Islet of Langerhans (tissue), 1 donor: ENCODE results near the gene LRMDA.
A peak's percentile ranks its signal among the peaks of the same experiment; 100 is the strongest.

Experiments
- FAIRE-seq: peaks from one replicate; lab custom pipeline; 2011; peaks lifted over from hg19 to GRCh38; lab: Jason Lieb, UNC

LRMDA gene

DNA sequence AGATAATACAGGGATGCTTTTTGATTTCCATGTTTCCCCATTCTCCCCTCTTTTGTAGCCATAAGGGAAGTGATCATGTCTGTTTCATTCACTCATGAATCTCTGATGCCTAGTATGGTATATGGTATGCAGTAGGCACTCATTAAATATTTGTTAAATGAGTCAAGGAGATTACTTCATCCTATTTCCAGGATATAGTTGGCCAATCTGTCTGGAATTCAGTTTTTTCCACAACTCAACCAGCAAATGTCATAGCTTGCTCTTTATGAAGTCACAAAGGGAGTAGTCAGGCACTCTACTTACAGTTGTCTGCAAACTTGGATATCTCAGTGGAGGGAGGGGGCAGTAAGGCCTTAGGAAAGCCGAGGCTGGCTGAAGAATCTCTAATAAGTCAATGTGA is 853.6 kb downstream of the LRMDA start:
- no peak for FAIRE-seq

DNA sequence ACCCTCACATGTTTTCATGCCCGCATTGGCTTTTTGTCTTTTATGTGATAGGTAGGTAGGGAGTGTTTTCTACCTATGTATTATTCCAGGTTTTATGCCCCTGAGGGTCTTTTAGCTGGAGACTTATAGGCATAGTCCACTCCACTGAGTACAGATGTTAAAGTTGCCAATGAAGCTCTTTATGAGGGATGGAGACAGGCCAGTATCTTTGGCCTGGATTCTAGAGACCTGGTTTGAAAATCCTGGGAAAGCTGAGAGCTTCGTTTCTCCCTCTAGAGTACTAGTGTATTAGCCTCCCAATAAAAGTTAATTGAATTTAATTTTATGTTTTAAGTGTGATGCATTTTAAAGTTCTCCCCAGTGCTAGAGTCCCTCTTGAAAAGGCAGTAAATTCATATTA is 854.1 kb downstream of the LRMDA start:
- FAIRE-seq: no peak

DNA sequence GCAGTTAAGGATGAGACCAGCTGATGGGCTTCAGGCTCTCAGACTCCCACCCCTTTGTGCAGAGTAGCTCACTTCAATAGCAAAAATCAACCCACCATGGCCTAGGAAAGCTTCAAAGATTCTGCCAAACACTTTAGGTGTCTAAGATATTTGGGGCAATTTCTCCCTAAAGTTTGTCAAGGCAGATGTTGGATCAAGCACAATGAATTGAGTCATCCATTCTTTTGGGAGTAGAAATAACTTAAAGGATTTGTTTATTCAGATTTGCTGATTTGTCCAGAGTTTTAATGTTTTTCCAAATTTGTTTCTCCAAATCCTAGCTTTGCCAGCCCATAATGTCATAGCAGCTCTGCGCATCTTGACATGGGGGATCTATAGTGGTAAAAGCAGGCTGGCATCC is 855.1 kb downstream of the LRMDA start:
- no peak for FAIRE-seq

- FAIRE-seq: peak; percentile 73
Observed at GRCh38 chr10:76287856-76288255, 856.4 kb downstream of the LRMDA start.

- no peak for FAIRE-seq
Observed at GRCh38 chr10:76291175-76291574, 859.8 kb downstream of the LRMDA start.

DNA sequence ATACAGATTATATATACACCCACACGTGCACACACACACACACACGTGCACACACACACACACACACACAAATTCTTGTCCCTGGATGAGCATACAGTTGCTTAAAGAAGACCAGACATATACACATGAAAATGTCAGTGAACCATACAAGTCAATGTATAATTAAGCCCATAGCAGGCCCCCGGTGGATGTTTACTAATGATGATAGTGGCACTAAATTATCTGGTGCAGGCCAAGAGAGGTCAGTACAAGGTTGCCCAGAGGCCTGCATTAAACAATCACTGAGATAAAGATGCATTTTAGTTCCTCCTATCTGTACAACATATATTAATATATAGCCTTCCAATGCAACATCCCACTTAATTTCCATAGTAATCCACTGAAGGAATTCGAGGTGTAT is 860.5 kb downstream of the LRMDA start:
- FAIRE-seq: no peak

- FAIRE-seq: no peak
Observed at GRCh38 chr10:76296957-76297356, 865.5 kb downstream of the LRMDA start.

GRCh38 chr10:76297358-76297757 is 865.9 kb downstream of the LRMDA start:
- no peak for FAIRE-seq

- peak; percentile 93 for FAIRE-seq
Observed at GRCh38 chr10:76297780-76298281, 866.4 kb downstream of the LRMDA start.

DNA sequence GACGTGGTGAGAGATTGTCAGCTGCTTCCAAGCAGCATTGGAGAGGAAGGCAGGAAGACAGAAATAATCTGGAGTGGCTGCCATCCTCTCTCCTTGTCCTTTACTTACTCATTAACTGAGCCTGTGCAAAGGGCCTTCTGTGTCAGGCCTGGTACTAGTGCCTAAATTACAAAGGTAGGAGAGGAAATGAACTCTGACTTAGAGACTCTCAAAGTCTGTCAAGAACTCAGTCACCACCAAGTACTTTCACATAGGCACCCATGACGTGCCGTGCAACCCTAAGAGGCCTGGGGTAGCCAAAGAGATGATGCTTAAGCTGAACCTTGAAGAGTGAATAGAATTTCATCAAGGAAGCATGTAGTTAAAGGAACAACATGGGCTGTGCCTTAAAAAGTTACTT is 866.9 kb downstream of the LRMDA start:
- peak; percentile 75 for FAIRE-seq

- no peak for FAIRE-seq
Observed at GRCh38 chr10:76299501-76299900, 868.1 kb downstream of the LRMDA start.

DNA sequence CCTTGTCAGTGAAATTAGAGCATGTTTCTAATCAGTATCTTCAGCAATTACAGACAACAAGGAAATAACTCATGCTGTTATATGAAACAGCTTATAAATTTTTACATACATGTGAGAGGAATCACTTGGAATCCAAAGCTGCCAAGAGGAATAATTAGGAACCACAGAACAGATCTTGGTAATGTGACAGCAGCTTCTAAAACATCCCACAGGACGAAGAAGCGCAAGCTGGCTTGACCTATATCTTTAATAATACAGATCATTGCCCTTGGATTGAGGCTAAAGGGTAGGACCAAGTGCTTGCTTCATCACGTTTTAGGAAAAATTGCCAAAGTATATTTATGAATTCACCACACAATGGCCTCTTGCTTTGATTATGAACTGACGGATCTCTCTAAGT is 869.8 kb downstream of the LRMDA start:
- no peak for FAIRE-seq

DNA sequence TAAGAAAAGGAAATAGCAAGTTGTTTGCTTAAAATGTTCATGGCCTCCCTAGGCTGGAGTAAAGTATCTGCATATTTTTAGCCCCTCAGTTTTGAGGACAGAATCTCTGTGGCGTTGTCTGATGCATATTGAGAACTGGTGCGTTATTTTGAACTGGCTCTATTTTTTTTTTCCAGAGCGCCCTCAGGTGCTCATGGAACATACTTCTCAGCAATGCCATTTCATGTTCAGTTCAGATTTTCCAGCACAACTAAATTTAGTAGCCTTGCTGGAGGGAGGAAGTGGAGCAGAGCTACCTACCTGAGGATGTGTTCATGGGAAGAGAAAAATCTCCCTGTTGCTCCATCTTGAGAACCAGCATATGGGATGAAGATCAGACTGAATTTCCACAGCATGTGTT is 870.5 kb downstream of the LRMDA start:
- no peak for FAIRE-seq

- no peak for FAIRE-seq
Observed at GRCh38 chr10:76302481-76302880, 871.1 kb downstream of the LRMDA start.

GRCh38 chr10:76302961-76303630 is 871.7 kb downstream of the LRMDA start:
- FAIRE-seq: peak; percentile 68

DNA sequence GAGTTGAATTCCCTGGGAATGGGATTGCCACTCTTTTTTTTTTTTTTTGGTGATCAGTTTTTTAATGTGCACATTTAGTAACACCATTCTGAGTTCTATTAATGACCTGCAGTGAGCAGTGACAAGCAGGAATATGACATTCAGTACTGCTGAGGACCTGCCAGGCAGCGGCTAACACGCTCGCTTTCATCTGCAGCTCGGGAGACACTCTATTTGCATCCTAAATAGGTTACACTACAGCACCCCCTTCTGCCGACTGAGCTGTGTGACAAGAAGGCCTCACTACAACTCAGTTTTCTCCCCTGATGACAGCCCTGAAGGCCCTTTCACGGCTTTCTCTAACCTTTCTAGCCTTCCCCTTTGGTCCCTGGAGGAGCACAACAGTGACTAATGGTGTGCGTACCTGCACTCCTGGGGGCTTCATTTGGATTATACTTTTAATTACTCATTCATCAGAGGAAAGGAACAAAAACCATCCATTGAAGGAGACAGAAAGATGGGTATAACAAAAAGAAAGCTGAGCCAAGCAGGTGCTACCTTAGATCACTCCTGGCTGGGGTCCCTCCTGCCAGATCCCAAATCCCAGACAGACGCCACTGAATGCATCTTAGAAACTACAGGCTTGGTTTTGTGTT is 872.4 kb downstream of the LRMDA start:
- FAIRE-seq: peak; percentile 87

- no peak for FAIRE-seq
Observed at GRCh38 chr10:76305930-76306615, 874.6 kb downstream of the LRMDA start.

GRCh38 chr10:76306856-76307255 is 875.4 kb downstream of the LRMDA start:
- no peak for FAIRE-seq

DNA sequence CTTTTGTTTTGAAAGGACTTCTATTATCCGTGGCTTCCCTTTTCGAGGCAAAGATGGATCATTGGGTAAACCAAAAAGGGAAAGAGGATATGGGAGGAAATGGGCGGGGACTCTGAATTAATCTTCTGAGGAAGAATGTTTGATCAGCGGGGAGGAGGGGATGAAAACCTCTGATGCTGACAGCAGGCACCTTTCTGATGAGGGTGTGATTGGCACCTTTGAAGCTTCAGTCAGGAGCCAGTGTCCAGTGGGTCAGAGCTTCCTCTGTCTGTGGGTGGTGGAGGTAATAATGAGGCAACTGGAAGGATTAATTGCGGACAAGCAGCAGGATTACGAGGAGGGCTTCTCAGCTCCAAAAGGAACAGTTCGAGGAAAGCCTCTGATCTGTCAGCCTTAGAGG is 877.6 kb downstream of the LRMDA start:
- FAIRE-seq: no peak

- no peak for FAIRE-seq
Observed at GRCh38 chr10:76309741-76310587, 878.5 kb downstream of the LRMDA start.

GRCh38 chr10:76310588-76311080 is 879.2 kb downstream of the LRMDA start:
- FAIRE-seq: no peak
